Measurements from ENCODE around the gene TDRD7.

The TDRD7 gene

DNA sequence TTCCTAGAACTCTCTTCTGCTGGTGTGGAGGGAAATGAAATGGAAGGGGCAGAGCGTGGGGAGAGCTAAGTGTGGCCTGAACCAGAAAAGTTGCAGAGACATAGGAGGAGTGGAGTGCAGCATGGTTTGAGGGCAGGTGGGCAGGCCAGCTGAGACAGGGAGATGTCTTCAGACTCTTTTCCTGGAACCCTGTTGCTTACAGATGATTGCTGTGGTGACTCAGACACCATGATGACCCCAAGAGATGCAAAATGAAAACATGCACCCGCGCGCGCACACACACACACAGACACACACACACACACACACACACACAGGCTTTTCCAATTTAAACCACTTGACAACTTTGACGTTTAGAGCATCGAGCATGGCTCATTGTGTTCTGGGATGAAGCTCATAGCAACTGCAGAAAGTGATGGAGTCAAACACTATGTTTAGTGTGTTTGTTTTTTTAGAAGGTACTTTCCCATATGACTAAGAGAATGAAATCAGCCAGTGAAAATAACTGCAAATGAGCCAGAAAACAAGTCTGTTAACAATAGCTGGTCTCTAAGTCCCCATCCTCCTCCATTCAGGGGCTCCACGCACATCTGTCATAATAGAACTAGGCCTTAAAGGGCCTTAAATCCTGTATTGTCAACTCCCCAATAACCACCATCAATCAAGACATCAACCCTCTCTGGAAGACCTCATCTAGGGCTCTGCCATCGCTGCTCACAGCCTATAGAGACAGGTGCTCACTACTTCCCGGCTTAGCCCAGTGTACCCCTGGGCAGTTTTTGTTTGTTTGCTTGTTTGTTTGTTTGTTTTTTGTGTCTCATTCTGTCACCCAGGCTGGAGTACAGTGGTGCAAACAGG is 99.1 kb downstream of the TDRD7 start:
- no peak for DNase-seq

DNA sequence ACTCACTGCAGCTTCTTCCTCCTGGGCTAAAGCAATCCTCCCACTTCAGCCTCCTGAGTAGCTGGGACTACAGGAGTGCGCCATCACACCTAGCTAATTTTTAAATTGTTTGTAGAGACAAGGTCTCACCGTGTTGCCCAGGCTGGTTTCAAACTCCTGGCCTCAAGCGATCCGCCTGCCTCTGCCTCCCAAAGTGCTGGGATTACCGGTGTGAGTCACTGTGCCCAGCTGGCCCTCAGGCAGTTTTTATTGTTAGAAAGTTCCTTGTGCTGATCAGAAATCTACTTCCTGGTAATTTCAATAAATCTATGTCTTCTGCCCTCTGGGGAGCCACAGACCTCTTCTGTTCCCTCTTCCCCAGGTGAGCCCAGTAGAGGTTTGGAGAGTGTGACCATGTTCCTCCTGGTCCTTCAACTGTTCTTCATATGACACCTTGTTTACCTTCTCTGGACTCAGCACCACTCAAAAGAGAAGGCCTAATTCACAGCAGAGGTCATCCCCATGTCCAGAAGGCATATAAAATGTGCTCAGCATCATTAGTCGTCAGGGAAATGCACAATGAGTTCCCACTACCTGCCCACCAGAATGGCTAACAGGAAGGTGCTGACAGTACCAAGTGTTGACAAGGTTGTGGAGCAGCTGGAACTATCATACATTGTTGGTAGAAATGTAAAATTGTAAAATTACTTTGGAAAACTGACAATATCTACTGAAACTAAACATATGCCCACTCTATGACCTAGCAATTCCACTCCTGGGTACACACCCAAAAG is 99.9 kb downstream of the TDRD7 start:
- no peak for DNase-seq

GRCh38 chr9:97512966-97513560 is 101.2 kb downstream of the TDRD7 start:
- DNase-seq, result no peak

DNA sequence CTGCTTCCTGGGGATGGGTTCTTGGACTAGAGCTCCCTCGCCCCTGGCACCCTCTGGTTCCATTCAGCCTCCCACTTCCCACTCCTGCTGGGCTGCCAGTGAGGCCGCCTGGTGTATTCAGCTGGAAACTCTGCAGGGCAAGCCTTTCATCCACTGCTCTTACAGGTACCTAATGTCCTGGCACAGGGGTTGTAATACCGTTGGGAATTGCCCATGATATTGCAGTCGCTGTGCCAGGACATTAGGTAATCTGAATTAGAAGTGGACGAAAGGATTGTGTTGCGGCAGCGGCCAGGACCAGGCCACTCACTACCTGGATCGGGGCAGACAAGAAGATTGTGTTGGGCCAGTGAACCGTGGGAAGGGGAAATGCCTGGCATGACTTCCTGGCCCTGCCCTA is 102.6 kb downstream of the TDRD7 start:
- no peak for DNase-seq

DNA sequence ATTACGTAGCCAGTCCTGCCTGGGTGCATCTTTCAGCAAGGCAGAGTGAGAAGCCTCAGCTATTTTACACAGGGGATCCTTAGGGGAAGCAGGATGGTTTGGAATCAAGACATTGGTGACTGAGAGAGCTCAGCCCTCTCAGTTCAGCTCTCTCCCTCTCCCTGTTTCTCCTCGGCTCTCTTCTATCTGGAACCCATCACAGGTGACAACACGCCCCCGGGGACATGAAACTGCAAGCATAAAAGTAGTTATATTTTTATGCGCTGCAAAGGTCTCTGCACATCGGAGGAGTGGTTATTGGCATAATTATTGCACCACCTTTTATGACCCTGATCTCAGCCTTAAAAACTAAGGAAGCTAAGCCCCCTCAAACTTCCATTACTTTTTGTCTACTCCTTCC is 103.8 kb downstream of the TDRD7 start:
- no peak for DNase-seq

DNA sequence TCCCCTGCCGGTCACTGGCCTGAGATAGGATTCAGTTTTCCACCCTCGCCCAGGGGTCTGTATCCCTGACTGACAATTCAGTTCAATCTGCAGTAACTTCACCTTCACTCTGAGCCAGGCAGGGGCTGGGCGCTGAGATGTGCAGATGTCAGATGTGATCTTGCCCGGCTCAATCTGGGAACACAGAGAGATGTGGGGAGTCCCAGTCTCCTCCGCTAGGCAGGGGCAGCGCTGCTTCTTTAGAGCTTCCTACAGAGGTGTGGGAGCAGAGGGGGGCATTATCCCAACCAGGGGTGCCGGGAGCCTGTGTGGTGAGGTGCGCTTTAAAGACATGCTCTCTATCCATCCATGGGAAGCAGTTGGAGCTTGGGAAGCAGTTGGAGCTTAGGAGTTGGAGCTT is 104.2 kb downstream of the TDRD7 start:
- no peak for DNase-seq

DNA sequence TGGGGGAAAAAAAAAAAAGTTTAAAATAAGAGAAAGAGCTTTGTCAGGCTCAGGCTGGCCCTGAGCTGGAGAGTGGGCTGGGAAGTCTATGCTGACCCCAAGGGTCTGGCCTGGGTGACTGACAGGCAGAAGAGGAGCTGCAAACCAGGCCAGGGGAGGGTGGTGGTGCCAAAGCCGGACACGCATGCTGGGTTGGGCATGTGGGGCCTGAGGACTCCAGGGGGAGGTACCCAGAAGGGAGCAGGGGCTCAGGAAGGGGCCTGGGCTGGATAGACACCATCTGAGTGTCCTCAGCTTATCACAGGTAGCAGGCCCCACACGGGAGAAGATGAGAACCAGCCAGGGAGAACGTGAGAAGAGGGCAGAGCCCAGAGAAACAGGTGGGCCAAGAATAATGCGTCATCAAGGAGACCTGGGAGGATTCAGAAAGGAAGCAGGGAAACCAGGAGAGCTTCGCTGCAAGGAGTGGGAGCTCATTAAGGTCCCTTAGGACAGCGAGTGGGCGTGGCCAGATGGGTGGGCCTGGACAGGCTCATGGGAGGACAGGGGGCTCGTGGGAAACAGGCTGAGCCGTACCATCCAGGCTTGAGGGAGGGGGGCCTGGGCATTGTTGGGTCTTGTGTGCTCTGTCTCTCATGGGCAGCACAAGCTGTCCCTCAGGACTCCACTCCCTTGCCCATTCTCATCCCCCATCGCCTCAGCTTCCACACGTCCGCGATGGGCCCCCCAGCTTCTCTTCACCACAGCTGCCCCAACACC is 105.6 kb downstream of the TDRD7 start:
- DNase-seq, result no peak

GRCh38 chr9:97518166-97518908 is 106.4 kb downstream of the TDRD7 start:
- DNase-seq, result no peak

- DNase-seq, result no peak
These were observed 107.0 kb downstream of the TDRD7 start for GRCh38 chr9:97518909-97519307.

- DNase-seq, result no peak
These were observed 107.6 kb downstream of the TDRD7 start for GRCh38 chr9:97519441-97519970.

GRCh38 chr9:97521576-97522333 is 109.9 kb downstream of the TDRD7 start:
- no peak for DNase-seq

DNA sequence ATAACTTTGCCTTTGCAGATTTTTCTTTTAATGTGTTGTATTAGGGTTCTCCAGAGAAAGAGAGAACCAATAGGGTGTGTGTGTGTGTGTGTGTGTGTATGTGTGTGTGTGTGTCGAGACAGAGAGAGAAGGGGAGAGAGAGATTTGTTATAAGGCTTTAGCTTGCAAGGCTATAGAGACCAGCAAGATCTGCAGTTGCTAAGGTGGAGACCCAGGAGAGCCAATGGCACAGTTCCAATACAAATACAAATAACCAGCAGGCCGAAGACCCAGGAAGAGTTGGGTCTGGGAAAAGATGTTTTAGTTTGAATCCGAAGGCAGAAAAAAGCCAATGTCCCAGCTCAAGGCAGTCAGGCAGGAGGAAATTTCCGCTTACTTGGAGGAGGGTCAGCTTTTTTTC is 112.5 kb downstream of the TDRD7 start:
- no peak for DNase-seq

DNA sequence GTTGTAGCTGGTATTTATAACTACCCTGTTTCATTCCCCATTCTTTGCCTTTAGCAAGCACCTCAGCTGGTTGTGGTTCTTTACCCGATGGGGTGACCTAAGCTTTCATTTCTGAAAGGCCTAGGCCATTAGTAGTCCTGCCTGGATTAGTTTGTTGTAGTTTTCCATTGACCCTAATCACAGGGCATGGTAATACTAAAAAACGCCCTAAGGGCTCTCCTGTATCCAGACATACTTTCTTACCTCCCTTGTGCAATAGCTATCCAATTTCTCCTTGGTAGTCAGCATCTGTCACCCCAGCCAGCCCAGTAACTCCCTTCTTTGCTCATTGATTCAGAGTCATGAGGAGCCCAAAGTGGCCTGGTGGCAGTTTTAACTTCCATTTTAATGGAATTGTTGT is 113.6 kb downstream of the TDRD7 start:
- DNase-seq, result no peak

DNA sequence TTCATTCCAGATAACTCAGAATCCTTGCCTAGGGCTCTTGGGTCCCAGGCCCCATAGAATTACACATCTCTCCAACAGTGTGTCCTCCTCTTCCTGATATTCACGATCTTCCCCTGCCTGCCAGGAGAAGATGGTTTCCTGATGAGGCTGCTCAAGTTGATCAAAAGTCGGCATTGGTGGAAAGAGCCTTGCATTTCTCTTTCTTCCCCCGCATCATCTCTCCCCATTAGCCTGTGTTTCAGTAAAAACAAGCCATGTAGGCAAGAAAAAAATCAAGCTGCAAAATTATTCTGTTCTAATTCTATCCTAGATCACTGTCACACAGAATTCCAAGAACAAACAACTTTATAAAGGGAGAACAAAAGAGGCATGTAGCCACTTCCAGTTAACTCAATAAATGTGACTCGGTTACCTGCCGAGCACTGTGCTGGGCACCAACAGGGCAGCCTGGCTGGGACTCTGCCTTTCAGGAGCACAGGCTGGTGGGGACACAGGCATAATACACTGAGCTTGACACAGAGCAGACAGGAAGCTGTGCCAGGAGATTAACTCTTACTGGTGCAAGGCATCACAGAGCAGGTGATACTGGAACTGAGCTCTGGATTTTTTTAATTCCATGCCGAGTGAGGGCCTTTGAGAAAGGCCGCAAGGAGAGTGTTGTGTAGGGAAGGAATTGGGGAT is 115.1 kb downstream of the TDRD7 start:
- no peak for DNase-seq

GRCh38 chr9:97527626-97528528 is 116.0 kb downstream of the TDRD7 start:
- DNase-seq, result no peak

GRCh38 chr9:97528529-97529230 is 116.8 kb downstream of the TDRD7 start:
- no peak for DNase-seq

DNA sequence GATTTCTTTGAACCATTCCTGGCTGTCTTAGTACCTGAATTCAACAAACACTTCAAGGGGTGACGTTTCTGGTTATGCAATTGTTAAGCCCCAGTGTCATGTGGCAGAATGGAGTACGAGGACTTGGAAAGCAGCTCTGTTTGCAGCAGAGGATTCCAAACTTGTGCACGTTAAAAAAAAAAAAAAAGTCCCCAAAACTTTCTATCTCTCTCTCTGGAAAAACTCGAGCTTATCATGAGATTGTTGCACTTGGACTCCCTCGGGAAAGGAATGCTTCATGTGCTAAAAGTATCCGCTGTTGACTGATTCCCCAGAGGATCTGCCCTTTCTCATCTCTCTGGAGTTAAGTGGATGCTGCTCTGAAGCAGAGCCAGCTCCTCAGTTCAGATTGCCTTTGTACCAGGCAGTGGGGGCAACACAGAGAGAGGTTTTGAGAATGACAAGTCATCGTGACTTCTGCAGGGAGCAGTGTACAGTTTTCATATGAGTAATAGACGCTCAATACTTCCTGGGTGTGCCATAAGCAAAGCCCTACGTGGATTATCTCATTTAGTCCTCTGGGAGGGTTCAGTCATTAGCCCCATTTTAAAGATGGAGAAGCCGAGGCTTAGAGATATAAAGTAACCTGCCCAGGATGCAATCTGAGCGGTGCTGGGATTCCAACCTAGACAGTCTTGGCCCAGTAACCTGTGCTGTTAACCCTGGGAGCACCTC is 117.6 kb downstream of the TDRD7 start:
- no peak for DNase-seq

- DNase-seq, result no peak
These were observed 120.0 kb downstream of the TDRD7 start for GRCh38 chr9:97531888-97532376.
